Measurements from ENCODE around the gene ZNF76. TPM values are rescaled to one million over a fixed set of nuclear protein-coding genes. Genes with fewer than 3 reads are reported as not detected.
A peak's percentile ranks its signal among the peaks of the same experiment; 100 is the strongest.

Gene ZNF76
- total and polyA plus RNA-seq, 10 of the 15 experiments (the other 5 are each of a cell fraction or from before 2014, with no cell fraction given), result 2.8 to 41.0 (median 24.8) TPM

GRCh38 chr6:35300848-35301247, 41.3 kb downstream of the ZNF76 start:
- ATAC-seq, result no peak
- intact Hi-C loops (cut with micrococcal nuclease; ENCODE audit: unreplicated experiment), result no loop called here

More at GRCh38 chr6:35300848-35301247, 41.3 kb downstream of the ZNF76 start:
- no peak for FAIRE-seq
- no peak overlapping the region for H3K9ac ChIP-seq (ENCODE audit: control insufficient read depth, insufficient read depth, low read length)
- peaks cover 35% of the 10 kb centered on the region for H3K4me1 ChIP-seq (ENCODE audit: control insufficient read depth, insufficient read depth, low read length)
- H3K4me2 ChIP-seq (ENCODE audit: control insufficient read depth, insufficient read depth), result peak overlapping the region; percentile 97
- peaks cover 0 to 10% of the 10 kb centered on the region in 2 experiments; a peak in 1 of 4 replicates for H3K36me3 ChIP-seq (ENCODE audit: control insufficient read depth in 2 of 2, insufficient read depth in 2 of 2, low read length in 1 of 2)
- in situ Hi-C loops (cut with MboI), result no loop called here
- no peak overlapping the region for H2AFZ ChIP-seq (ENCODE audit: control insufficient read depth, low read depth, low read length)
- RAD21 ChIA-PET (ENCODE audit: unreplicated experiment), result interaction anchor here (1.4 to 7.5 kb wide), 4 partner anchors 26 to 148 kb away, joined by 3 to 127 read pairs (median 11); partner anchors contain the start of gene ZNF76
- no peak for TF ChIP-seq E4F1 (IDR thresholded peaks at IDR 0.05; ENCODE audit: borderline replicate concordance, partially characterized antibody)
- TF ChIP-seq PKNOX1 (IDR thresholded peaks at IDR 0.05), result peak; percentile 18; the same call in 1 of the 2 replicates
- TF ChIP-seq MLLT1 (IDR thresholded peaks at IDR 0.05), result no peak
- peaks cover 57% of the 10 kb centered on the region for H3K79me2 ChIP-seq (ENCODE audit: control insufficient read depth, insufficient read depth, low read length)
- peak overlapping the region; percentile 20; the same call in 1 of the 2 replicates for H3K27ac ChIP-seq (ENCODE audit: control insufficient read depth, insufficient read depth)
- H3K27me3 ChIP-seq (replicated peaks in 1 of 2; ENCODE audit: control insufficient read depth in 2 of 2, insufficient read depth in 2 of 2, low read length in 1 of 2), result no peaks in the 10 kb centered on the region
- DNase-seq (ENCODE audit: low read depth, low spot score), result no peak
- CTCF ChIA-PET, result interaction anchor here (0.6 to 7.2 kb wide), 6 partner anchors 15 to 432 kb away, joined by 3 to 217 read pairs (median 6); partner anchors contain the start of genes FANCE and RPL10A
- H3K9me3 ChIP-seq (replicated peaks; ENCODE audit: control insufficient read depth, insufficient read depth, low read length), result no peaks in the 10 kb centered on the region
- SMC1A ChIA-PET (ENCODE audit: uncharacterized antibody, unreplicated experiment), result interaction anchor here (0.6 to 7.1 kb wide), 7 partner anchors 17 to 149 kb away, joined by 3 to 135 read pairs (median 4); partner anchors contain the start of gene FANCE
- H3K4me3 ChIP-seq, result no peak overlapping the region; the same call in 1 of the 2 replicates
- no TSS peak for BruUV-seq (replicated peaks)
- POLR2A ChIA-PET, result interaction anchor here (0.5 to 2.1 kb wide), 10 partner anchors 8 to 168 kb away, joined by 3 to 7 read pairs (median 4); partner anchors contain the start of gene RPL10A
- no peaks in the 10 kb centered on the region for H4K20me1 ChIP-seq (ENCODE audit: control insufficient read depth, insufficient read depth)

All from GM12878 (cell line).